ENCODE results near the gene PDE6A. TPM values are rescaled to one million over a fixed set of nuclear protein-coding genes. Genes with fewer than 3 reads are reported as not detected.
A peak's percentile ranks its signal among the peaks of the same experiment; 100 is the strongest.

The PDE6A gene
- total and polyA plus RNA-seq, 9 of the 15 experiments (the other 6 are each of a cell fraction or from before 2014, with no cell fraction given): 0.01 to 0.04 (median 0.01) TPM; not detected in 6

DNA sequence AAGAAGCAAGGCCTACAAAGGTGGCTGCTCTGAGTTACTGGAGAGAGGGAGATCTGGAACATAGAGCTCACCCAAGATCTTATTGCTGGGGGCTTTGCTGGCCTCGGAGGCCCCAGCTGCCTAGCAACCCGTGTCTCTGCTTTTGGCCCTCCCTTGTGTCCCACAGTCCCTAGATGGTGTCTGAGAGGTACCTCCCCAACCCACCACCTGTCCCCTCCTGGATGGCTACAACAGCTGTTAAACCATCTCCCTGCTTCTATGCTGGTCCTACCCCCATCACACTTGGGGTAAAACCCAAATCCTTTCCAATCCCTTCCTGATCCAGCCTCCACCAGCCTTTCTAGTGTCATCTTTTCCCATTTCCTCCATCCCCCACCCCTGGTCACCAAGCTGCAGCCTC, 127.9 kb downstream of the PDE6A start (continued):
- TF ChIP-seq CHD4 (IDR thresholded peaks at IDR 0.05; ENCODE audit: insufficient read depth, insufficient replicate concordance, low read depth, low read length, poor library complexity, severe bottlenecking): no peak
- TF ChIP-seq ESRRB (CRISPR knock-in tag; IDR thresholded peaks at IDR 0.05; ENCODE audit: borderline replicate concordance): no peak
- no peak for TF ChIP-seq ILK (tag; IDR thresholded peaks at IDR 0.05; ENCODE audit: borderline replicate concordance, low read depth)

DNA sequence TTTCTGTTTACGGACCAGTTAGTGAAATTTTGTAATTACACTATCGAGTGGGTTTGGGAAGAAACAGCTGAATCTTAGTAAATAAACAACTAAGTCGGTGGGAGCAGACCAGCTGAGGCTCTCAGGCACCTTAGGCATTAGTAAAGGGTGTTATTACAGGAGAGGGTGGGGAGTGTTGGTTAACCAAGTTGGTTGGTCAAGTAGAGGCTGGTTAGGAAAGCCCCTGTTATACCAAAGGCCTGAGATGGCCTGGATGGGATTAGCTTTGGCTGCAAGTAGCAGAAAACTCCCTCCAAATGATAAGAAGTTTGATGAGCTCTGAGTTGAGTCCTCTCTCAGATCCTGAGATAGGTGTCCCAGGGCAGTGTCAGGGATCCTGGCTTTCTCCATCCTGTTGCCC, 133.1 kb downstream of the PDE6A start:
- ATAC-seq (no peak; the same call in 2 of the 3 replicates), FAIRE-seq (no peak)
- POLR2A ChIA-PET: interaction anchor here (0.6 to 1.4 kb wide), 5 partner anchors 9 to 171 kb away, joined by 3 to 5 read pairs (median 3); no protein-coding TSS in a partner anchor

More for the DNA sequence above, 133.1 kb downstream of the PDE6A start:
- intact Hi-C loops (cut with micrococcal nuclease): loop anchor here (5.0 kb wide), 1 partner anchor 79 kb away; the partner anchor contains the start of gene PPARGC1B
- peaks cover 3% of the 10 kb centered on the region for H3K9me1 ChIP-seq (ENCODE audit: control insufficient read depth, insufficient read depth, low read length)
- 47% methylated on average over 3 of the region's 3 CpGs for WGBS (ENCODE audit: insufficient coverage, low coverage, missing lambda C conversion rate)
- H3K79me2 ChIP-seq (ENCODE audit: control insufficient read depth, insufficient read depth, low read length): peaks cover 94% of the 10 kb centered on the region
- H2AFZ ChIP-seq (ENCODE audit: low read depth, low read length): no peak overlapping the region
- in situ Hi-C loops (cut with MboI): no loop called here
- peaks cover 22% of the 10 kb centered on the region; the same call in 1 of the 2 replicates for H4K20me1 ChIP-seq (replicated peaks; ENCODE audit: control insufficient read depth, insufficient read depth, low read length)
- peak overlapping the region; percentile 58; the same call in 1 of the 3 replicates for H3K27ac ChIP-seq (ENCODE audit: extremely low read depth, low read depth, low read length)
- H3K4me3 ChIP-seq: no peak overlapping the region
- peaks cover 37 to 57% of the 10 kb centered on the region in 2 experiments for H3K4me1 ChIP-seq (replicated peaks in 1 of 2; ENCODE audit: control insufficient read depth in 2 of 2, insufficient read depth in 2 of 2, low read length in 2 of 2)
- H3K36me3 ChIP-seq (ENCODE audit: control insufficient read depth, insufficient read depth, low read length): peaks cover 23% of the 10 kb centered on the region; the same call in 2 of the 3 replicates
- H3K9ac ChIP-seq (ENCODE audit: insufficient read depth in 1 of 2, low read depth in 2 of 2, low read length in 2 of 2): peak overlapping the region in 1 of 2 experiments; percentile 14; a peak in 1 of 4 replicates
- TF ChIP-seq, protein P1, sequence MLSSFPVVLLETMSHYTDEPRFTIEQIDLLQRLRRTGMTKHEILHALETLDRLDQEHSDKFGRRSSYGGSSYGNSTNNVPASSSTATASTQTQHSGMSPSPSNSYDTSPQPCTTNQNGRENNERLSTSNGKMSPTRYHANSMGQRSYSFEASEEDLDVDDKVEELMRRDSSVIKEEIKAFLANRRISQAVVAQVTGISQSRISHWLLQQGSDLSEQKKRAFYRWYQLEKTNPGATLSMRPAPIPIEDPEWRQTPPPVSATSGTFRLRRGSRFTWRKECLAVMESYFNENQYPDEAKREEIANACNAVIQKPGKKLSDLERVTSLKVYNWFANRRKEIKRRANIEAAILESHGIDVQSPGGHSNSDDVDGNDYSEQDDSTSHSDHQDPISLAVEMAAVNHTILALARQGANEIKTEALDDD (IDR thresholded peaks at IDR 0.05): 0 out of 2 replicates have a peak, but pooled peaks have one; percentile 7
- TF ChIP-seq L3MBTL2 (IDR thresholded peaks at IDR 0.05): no peak
- no peak for TF ChIP-seq PHF20 (IDR thresholded peaks at IDR 0.05; ENCODE audit: partially characterized antibody)
- TF ChIP-seq, protein P2, sequence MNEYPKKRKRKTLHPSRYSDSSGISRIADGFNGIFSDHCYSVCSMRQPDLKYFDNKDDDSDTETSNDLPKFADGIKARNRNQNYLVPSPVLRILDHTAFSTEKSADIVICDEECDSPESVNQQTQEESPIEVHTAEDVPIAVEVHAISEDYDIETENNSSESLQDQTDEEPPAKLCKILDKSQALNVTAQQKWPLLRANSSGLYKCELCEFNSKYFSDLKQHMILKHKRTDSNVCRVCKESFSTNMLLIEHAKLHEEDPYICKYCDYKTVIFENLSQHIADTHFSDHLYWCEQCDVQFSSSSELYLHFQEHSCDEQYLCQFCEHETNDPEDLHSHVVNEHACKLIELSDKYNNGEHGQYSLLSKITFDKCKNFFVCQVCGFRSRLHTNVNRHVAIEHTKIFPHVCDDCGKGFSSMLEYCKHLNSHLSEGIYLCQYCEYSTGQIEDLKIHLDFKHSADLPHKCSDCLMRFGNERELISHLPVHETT (CRISPR knock-in tag; conservative IDR thresholded peaks at IDR 0.05 in 1 of 2, IDR thresholded peaks at IDR 0.05 in 1 of 2): no peak
- no peak for TF ChIP-seq ZNF764 (CRISPR knock-in tag; IDR thresholded peaks at IDR 0.05; ENCODE audit: low read depth)
- TF ChIP-seq, protein P3, sequence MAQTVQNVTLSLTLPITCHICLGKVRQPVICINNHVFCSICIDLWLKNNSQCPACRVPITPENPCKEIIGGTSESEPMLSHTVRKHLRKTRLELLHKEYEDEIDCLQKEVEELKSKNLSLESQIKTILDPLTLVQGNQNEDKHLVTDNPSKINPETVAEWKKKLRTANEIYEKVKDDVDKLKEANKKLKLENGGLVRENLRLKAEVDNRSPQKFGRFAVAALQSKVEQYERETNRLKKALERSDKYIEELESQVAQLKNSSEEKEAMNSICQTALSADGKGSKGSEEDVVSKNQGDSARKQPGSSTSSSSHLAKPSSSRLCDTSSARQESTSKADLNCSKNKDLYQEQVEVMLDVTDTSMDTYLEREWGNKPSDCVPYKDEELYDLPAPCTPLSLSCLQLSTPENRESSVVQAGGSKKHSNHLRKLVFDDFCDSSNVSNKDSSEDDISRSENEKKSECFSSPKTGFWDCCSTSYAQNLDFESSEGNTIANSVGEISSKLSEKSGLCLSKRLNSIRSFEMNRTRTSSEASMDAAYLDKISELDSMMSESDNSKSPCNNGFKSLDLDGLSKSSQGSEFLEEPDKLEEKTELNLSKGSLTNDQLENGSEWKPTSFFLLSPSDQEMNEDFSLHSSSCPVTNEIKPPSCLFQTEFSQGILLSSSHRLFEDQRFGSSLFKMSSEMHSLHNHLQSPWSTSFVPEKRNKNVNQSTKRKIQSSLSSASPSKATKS (CRISPR knock-in tag; IDR thresholded peaks at IDR 0.05): no peak
- no peak for TF ChIP-seq SP2 (IDR thresholded peaks at IDR 0.05; ENCODE audit: extremely low read depth, low read depth, low read length, poor library complexity, severe bottlenecking)
- no peak for TF ChIP-seq ZNF717 (CRISPR knock-in tag; IDR thresholded peaks at IDR 0.05)
- CTCF ChIA-PET (ENCODE audit: low intra/inter-chr PET ratio): no interaction called here
- no peaks in the 10 kb centered on the region for H3K27me3 ChIP-seq (ENCODE audit: control insufficient read depth in 2 of 2, insufficient read depth in 2 of 2, low read length in 2 of 2)
- no peak overlapping the region; the same call in 1 of the 2 replicates for H3K4me2 ChIP-seq (ENCODE audit: insufficient read depth, low read length)
- DNase-seq (ENCODE audit: extremely low read depth in 1 of 4, low spot score in 3 of 4): no peak
- BruUV-seq (replicated peaks): no TSS peak
- H3K9me3 ChIP-seq (replicated peaks; ENCODE audit: control insufficient read depth, insufficient read depth, low read depth, low read length): no peaks in the 10 kb centered on the region
